ENCODE results near the gene TFCP2L1.

TFCP2L1 gene

GRCh38 chr2:121253021-121253673, 31.9 kb downstream of the TFCP2L1 start:
- H3K4me1 ChIP-seq (ENCODE audit: insufficient read depth, poor library complexity, severe bottlenecking) = no peaks in the 10 kb centered on the region
- DNase-seq (ENCODE audit: low spot score) (no peak), ATAC-seq (ENCODE audit: low read depth) (no peak)
- no peaks in the 10 kb centered on the region for H3K36me3 ChIP-seq (ENCODE audit: low read depth)
- H3K27ac ChIP-seq (ENCODE audit: poor library complexity, severe bottlenecking) = no peak overlapping the region
- no peaks in the 10 kb centered on the region for H3K9me3 ChIP-seq (ENCODE audit: severe bottlenecking)
- TF ChIP-seq, protein P1, sequence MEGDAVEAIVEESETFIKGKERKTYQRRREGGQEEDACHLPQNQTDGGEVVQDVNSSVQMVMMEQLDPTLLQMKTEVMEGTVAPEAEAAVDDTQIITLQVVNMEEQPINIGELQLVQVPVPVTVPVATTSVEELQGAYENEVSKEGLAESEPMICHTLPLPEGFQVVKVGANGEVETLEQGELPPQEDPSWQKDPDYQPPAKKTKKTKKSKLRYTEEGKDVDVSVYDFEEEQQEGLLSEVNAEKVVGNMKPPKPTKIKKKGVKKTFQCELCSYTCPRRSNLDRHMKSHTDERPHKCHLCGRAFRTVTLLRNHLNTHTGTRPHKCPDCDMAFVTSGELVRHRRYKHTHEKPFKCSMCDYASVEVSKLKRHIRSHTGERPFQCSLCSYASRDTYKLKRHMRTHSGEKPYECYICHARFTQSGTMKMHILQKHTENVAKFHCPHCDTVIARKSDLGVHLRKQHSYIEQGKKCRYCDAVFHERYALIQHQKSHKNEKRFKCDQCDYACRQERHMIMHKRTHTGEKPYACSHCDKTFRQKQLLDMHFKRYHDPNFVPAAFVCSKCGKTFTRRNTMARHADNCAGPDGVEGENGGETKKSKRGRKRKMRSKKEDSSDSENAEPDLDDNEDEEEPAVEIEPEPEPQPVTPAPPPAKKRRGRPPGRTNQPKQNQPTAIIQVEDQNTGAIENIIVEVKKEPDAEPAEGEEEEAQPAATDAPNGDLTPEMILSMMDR (IDR thresholded peaks at IDR 0.05; ENCODE audit: poor library complexity, severe bottlenecking) = no peak
- no peaks in the 10 kb centered on the region for H3K27me3 ChIP-seq (ENCODE audit: insufficient read depth, poor library complexity, severe bottlenecking)
- no peak overlapping the region for H3K4me3 ChIP-seq (ENCODE audit: severe bottlenecking)

- Histone ChIP-seq H3K4me3 (ENCODE audit: severe bottlenecking) (no peak overlapping the region), H3K9me3 (ENCODE audit: severe bottlenecking) (no peaks in the 10 kb centered on the region), H3K27ac (ENCODE audit: poor library complexity, severe bottlenecking) (no peak overlapping the region), H3K36me3 (ENCODE audit: low read depth) (no peaks in the 10 kb centered on the region), H3K4me1 (ENCODE audit: insufficient read depth, poor library complexity, severe bottlenecking) (no peaks in the 10 kb centered on the region), H3K27me3 (ENCODE audit: insufficient read depth, poor library complexity, severe bottlenecking) (no peaks in the 10 kb centered on the region)
- ATAC-seq (ENCODE audit: low read depth) (no peak), DNase-seq (ENCODE audit: low spot score) (no peak)
- TF ChIP-seq, protein P1 (IDR thresholded peaks at IDR 0.05; ENCODE audit: poor library complexity, severe bottlenecking) = no peak
These were observed 33.5 kb downstream of the TFCP2L1 start for GRCh38 chr2:121251497-121251896.

- no peaks in the 10 kb centered on the region for H3K9me3 ChIP-seq (ENCODE audit: severe bottlenecking)
- H3K4me3 ChIP-seq (ENCODE audit: severe bottlenecking) = no peak overlapping the region
- no peak overlapping the region for H3K27ac ChIP-seq (ENCODE audit: poor library complexity, severe bottlenecking)
- DNase-seq (ENCODE audit: low spot score) (no peak), ATAC-seq (ENCODE audit: low read depth) (no peak)
- no peaks in the 10 kb centered on the region for H3K36me3 ChIP-seq (ENCODE audit: low read depth)
- no peaks in the 10 kb centered on the region for H3K4me1 ChIP-seq (ENCODE audit: insufficient read depth, poor library complexity, severe bottlenecking)
- H3K27me3 ChIP-seq (ENCODE audit: insufficient read depth, poor library complexity, severe bottlenecking) = no peaks in the 10 kb centered on the region
- TF ChIP-seq, protein P1 (IDR thresholded peaks at IDR 0.05; ENCODE audit: poor library complexity, severe bottlenecking) = no peak
These were observed 36.1 kb downstream of the TFCP2L1 start for GRCh38 chr2:121248766-121249343.

DNA sequence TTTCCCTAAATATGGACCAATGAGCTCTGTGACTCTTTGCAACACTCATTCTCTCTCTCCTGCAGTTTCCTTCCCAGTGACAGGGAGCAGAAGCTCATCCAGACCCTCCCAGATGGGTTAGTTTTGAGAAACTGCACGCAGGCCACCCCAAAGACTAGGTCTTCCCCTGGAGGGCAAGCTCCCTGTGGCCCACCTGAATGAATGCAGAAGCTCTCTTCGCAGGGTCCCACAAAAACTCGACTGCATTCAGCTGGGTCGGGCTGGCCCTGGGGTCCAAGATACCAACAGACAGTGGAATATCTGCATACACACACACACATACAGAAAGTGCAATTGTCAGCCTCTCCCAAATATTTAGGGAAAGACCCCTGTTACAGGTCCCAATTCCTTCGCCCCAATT, 37.0 kb downstream of the TFCP2L1 start:
- H3K27me3 ChIP-seq (ENCODE audit: insufficient read depth, poor library complexity, severe bottlenecking) = no peaks in the 10 kb centered on the region
- ATAC-seq (ENCODE audit: low read depth) = no peak
- no peak for DNase-seq (ENCODE audit: low spot score)
- no peaks in the 10 kb centered on the region for H3K9me3 ChIP-seq (ENCODE audit: severe bottlenecking)
- no peaks in the 10 kb centered on the region for H3K36me3 ChIP-seq (ENCODE audit: low read depth)
- no peak overlapping the region for H3K4me3 ChIP-seq (ENCODE audit: severe bottlenecking)
- no peaks in the 10 kb centered on the region for H3K4me1 ChIP-seq (ENCODE audit: insufficient read depth, poor library complexity, severe bottlenecking)
- TF ChIP-seq, protein P1 (IDR thresholded peaks at IDR 0.05; ENCODE audit: poor library complexity, severe bottlenecking) = no peak
- H3K27ac ChIP-seq (ENCODE audit: poor library complexity, severe bottlenecking) = no peak overlapping the region

- no peak overlapping the region for H3K4me3 ChIP-seq (ENCODE audit: severe bottlenecking)
- H3K36me3 ChIP-seq (ENCODE audit: low read depth) = no peaks in the 10 kb centered on the region
- no peak overlapping the region for H3K27ac ChIP-seq (ENCODE audit: poor library complexity, severe bottlenecking)
- no peaks in the 10 kb centered on the region for H3K4me1 ChIP-seq (ENCODE audit: insufficient read depth, poor library complexity, severe bottlenecking)
- ATAC-seq (ENCODE audit: low read depth) (no peak), DNase-seq (ENCODE audit: low spot score) (no peak)
- H3K27me3 ChIP-seq (ENCODE audit: insufficient read depth, poor library complexity, severe bottlenecking) = no peaks in the 10 kb centered on the region
- TF ChIP-seq, protein P1 (IDR thresholded peaks at IDR 0.05; ENCODE audit: poor library complexity, severe bottlenecking) = no peak
- H3K9me3 ChIP-seq (ENCODE audit: severe bottlenecking) = no peaks in the 10 kb centered on the region
These were observed 37.5 kb downstream of the TFCP2L1 start for GRCh38 chr2:121247534-121247933.
